Loucy (cell line): Measurements from ENCODE around the gene AHRR.

ENCODE experiments used
- H2AFZ ChIP-seq: fragments of 200-600 bp; sonication (generic); 2 replicates; pipeline ENCODE4 v1.6.0; 2016; ENCODE audit warnings: antibody characterized with exemption, mild to moderate bottlenecking, low read length, moderate library complexity
- H3F3A ChIP-seq: fragments of 200-600 bp; 2 replicates; pipeline ENCODE4 v1.6.0; 2016; ENCODE audit warnings: antibody characterized with exemption, low read depth, mild to moderate bottlenecking
- H3K27me3 ChIP-seq: fragments of 200-600 bp; sonication (generic); 2 replicates; pipeline ENCODE4 v1.6.1; 2014; ENCODE audit warnings: low read length, mild to moderate bottlenecking; ENCODE audit not compliant: insufficient read depth, poor library complexity, severe bottlenecking
- H3K36me3 ChIP-seq: fragments of 200-600 bp; sonication (generic); 2 replicates; pipeline ENCODE4 v1.6.1; 2016; ENCODE audit warnings: low read length; ENCODE audit not compliant: insufficient read depth
- H3K4me1 ChIP-seq: fragments of 200-600 bp; sonication (generic); 2 replicates; pipeline ENCODE4 v1.5.1; 2014; ENCODE audit warnings: low read length, mild to moderate bottlenecking; ENCODE audit not compliant: insufficient read depth, poor library complexity, severe bottlenecking
- H3K4me2 ChIP-seq: fragments of 200-600 bp; sonication (generic); 2 replicates; pipeline ENCODE4 v1.6.0; 2014; ENCODE audit warnings: antibody characterized with exemption, low read length, low read depth, mild to moderate bottlenecking; ENCODE audit not compliant: poor library complexity, severe bottlenecking
- H3K4me3 ChIP-seq: fragments of 200-600 bp; sonication (generic); 2 replicates; pipeline ENCODE4 v1.5.1; 2014; ENCODE audit warnings: low read length, mild to moderate bottlenecking, mixed read lengths; ENCODE audit not compliant: poor library complexity, severe bottlenecking
- H3K79me2 ChIP-seq: fragments of 200-600 bp; sonication (generic); 2 replicates; pipeline ENCODE4 v1.6.1; 2014; ENCODE audit warnings: low read length; ENCODE audit not compliant: insufficient read depth
- H3K9ac ChIP-seq: fragments of 200-600 bp; sonication (generic); 2 replicates; pipeline ENCODE4 v1.6.0; 2014; ENCODE audit warnings: mild to moderate bottlenecking, low read depth, low read length, moderate library complexity; ENCODE audit not compliant: poor library complexity, severe bottlenecking
- H3K9me2 ChIP-seq: fragments of 200-600 bp; sonication (generic); replicated peaks from 2 replicates; pipeline ENCODE4 v1.6.1; 2016; ENCODE audit warnings: low read depth, low read length, mixed read lengths
- H3K9me3 ChIP-seq: fragments of 200-600 bp; sonication (generic); 2 replicates; pipeline ENCODE4 v1.6.1; 2014; ENCODE audit warnings: mild to moderate bottlenecking, antibody characterized with exemption, low read length, low read depth; ENCODE audit not compliant: insufficient read depth
- H4K20me1 ChIP-seq: fragments of 200-600 bp; sonication (generic); 2 replicates; pipeline ENCODE4 v1.6.0; 2014; ENCODE audit warnings: antibody characterized with exemption, low read length, mild to moderate bottlenecking; ENCODE audit not compliant: insufficient read depth, poor library complexity, severe bottlenecking
- CTCF ChIP-seq: fragments of 200-600 bp; sonication (generic); conservative IDR thresholded peaks from 2 replicates; pipeline ENCODE4 v1.5.1; 2014; ENCODE audit warnings: mild to moderate bottlenecking, antibody characterized with exemption, low read length
- EZH2phosphoT487 ChIP-seq: fragments of 200-600 bp; IDR thresholded peaks from 2 replicates; pipeline ENCODE4 v1.6.1; 2018; ENCODE audit warnings: antibody characterized with exemption, mild to moderate bottlenecking, moderate library complexity, borderline replicate concordance

Gene AHRR

GRCh38 chr5:375921-376798 lies 54.6 kb downstream of the AHRR start:
- H3K4me1 ChIP-seq = peaks cover 79% of the 10 kb centered on the region
- no peak overlapping the region for H3K4me2 ChIP-seq
- H3K79me2 ChIP-seq = peaks cover 12% of the 10 kb centered on the region; the same call in 1 of the 2 replicates
- TF ChIP-seq EZH2phosphoT487 (no peak), CTCF (no peak)
- H3K36me3 ChIP-seq = no peaks in the 10 kb centered on the region
- no peaks in the 10 kb centered on the region for H3K9me3 ChIP-seq
- H3K9me2 ChIP-seq = no peaks in the 10 kb centered on the region
- H3F3A ChIP-seq = no peaks in the 10 kb centered on the region
- no peak overlapping the region for H3K4me3 ChIP-seq
- no peak overlapping the region for H2AFZ ChIP-seq
- H3K9ac ChIP-seq = no peak overlapping the region
- no peaks in the 10 kb centered on the region for H3K27me3 ChIP-seq
- no peaks in the 10 kb centered on the region for H4K20me1 ChIP-seq

DNA sequence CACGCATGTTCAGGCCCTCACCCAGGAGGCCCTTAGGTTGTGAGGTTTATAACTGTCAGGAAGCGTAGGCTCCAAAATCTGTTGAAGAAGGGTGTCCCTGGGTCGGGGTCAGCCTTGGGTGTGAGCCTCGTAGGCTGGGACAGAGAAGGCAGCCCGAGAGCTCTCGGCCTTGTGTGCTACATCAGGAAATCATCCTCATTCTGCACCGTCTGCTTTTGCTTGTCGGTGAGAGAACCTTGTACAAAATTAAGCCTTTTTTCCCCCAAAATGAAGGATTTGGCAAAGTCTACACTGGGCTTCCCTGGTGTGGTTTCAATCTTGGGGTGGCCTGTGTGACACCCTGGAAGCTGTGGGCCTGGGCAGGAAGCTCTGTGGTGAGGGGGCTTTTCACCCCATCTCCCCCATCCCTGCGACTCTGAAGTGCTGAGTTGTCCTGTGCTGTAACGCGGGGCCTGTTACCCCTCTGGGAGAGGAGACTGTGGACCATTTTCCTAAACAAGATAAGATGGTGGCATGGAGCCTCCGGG lies 55.3 kb downstream of the AHRR start:
- no peaks in the 10 kb centered on the region for H4K20me1 ChIP-seq
- no peak for TF ChIP-seq CTCF
- TF ChIP-seq EZH2phosphoT487 = no peak
- no peak overlapping the region for H2AFZ ChIP-seq
- no peaks in the 10 kb centered on the region for H3K36me3 ChIP-seq
- H3K79me2 ChIP-seq = peaks cover 12% of the 10 kb centered on the region; the same call in 1 of the 2 replicates
- no peak overlapping the region for H3K4me2 ChIP-seq
- H3F3A ChIP-seq = no peaks in the 10 kb centered on the region
- H3K9ac ChIP-seq = no peak overlapping the region
- H3K4me3 ChIP-seq = no peak overlapping the region
- peaks cover 72% of the 10 kb centered on the region for H3K4me1 ChIP-seq
- no peaks in the 10 kb centered on the region for H3K27me3 ChIP-seq
- H3K9me2 ChIP-seq = no peaks in the 10 kb centered on the region
- H3K9me3 ChIP-seq = no peaks in the 10 kb centered on the region

GRCh38 chr5:377326-377981 lies 55.9 kb downstream of the AHRR start:
- H3F3A ChIP-seq = no peaks in the 10 kb centered on the region
- no peak overlapping the region for H3K4me3 ChIP-seq
- peaks cover 66% of the 10 kb centered on the region for H3K4me1 ChIP-seq
- no peak overlapping the region for H3K9ac ChIP-seq
- H3K36me3 ChIP-seq = no peaks in the 10 kb centered on the region
- TF ChIP-seq CTCF (no peak), EZH2phosphoT487 (no peak)
- H3K79me2 ChIP-seq = peaks cover 7% of the 10 kb centered on the region; the same call in 1 of the 2 replicates
- no peaks in the 10 kb centered on the region for H3K9me3 ChIP-seq
- H2AFZ ChIP-seq = no peak overlapping the region
- H4K20me1 ChIP-seq = no peaks in the 10 kb centered on the region
- no peaks in the 10 kb centered on the region for H3K27me3 ChIP-seq
- no peak overlapping the region for H3K4me2 ChIP-seq
- no peaks in the 10 kb centered on the region for H3K9me2 ChIP-seq
